Heart right ventricle (tissue), 16 donors: ENCODE results near the gene RIT1. TPM values are rescaled to one million over a fixed set of nuclear protein-coding genes. Genes with fewer than 3 reads are reported as not detected.

Experiments used
- ATAC-seq, 8 donors: fragments of 200-7000 bp; cut with Tn5 transposase; one replicate each; pipeline ENCODE4 v1.9.1; 2020; ENCODE audit warnings: mild to moderate bottlenecking in 8 of 8, moderate library complexity in 8 of 8, moderate number of reproducible peaks in 1 of 8
- DNase-seq, 2 donors: peaks; one replicate each; pipeline ENCODE4 v3.0.0-alpha.2; 2020
- H3K27ac ChIP-seq, 10 donors: fragments of 200-600 bp; sonication (generic) in 2 of 10; one replicate each; pipeline versions ENCODE4 v1.5.0 to v1.8.0; 2020 to 2022; ENCODE audit warnings: mild to moderate bottlenecking in 3 of 10
- H3K27me3 ChIP-seq, 7 donors: fragments of 200-600 bp; one replicate each; pipeline ENCODE4 v1.8.0; 2021 to 2022; ENCODE audit warnings: mild to moderate bottlenecking in 2 of 7
- H3K36me3 ChIP-seq, 9 donors: fragments of 200-600 bp; sonication (generic) in 1 of 9; one replicate each; pipeline versions ENCODE4 v1.5.0 to v1.8.0; 2020 to 2022; ENCODE audit warnings: mild to moderate bottlenecking in 2 of 9
- H3K4me1 ChIP-seq, 9 donors: fragments of 200-600 bp; sonication (generic) in 1 of 9; one replicate each; pipeline versions ENCODE4 v1.5.0 to v1.8.0; 2020 to 2022; ENCODE audit warnings: mild to moderate bottlenecking in 4 of 9
- H3K4me3 ChIP-seq, 10 donors: fragments of 200-600 bp; sonication (generic) in 2 of 10; one replicate each; pipeline versions ENCODE4 v1.5.0 to v1.8.0; 2020 to 2022; ENCODE audit warnings: mild to moderate bottlenecking in 7 of 10, moderate library complexity in 2 of 10
- H3K9me3 ChIP-seq, 11 donors: fragments of 200-600 bp in 10 of 11; sonication (generic) in 2 of 11; one replicate each; pipeline versions ENCODE4 v1.5.0 to v1.8.0; 2013 to 2022; ENCODE audit warnings: mild to moderate bottlenecking in 2 of 11, control low read depth in 1 of 11, moderate library complexity in 1 of 11
- WGBS, 2 donors: extraction: QIAGEN DNeasy Blood & Tissue Kit; methylation state at CpG; one replicate each; pipeline ENCODE4 v1.1.7; 2013; ENCODE audit warnings: inconsistent platforms in 1 of 2; 5-methylcytosine and 5-hydroxymethylcytosine counted together
- intact Hi-C, 10 donors: fragments of 100-400 bp; cut with DNase I; formaldehyde crosslinking; loops; one replicate each; pipeline versions ENCODE4 v1.11.1 to v1.14.2; 2022
- polyA plus RNA-seq, 2 donors: library from polyadenylated mRNA; stranded (reverse); fragments of 200-250 nt; gene quantifications; one replicate each; pipeline ENCODE4 v1.2.3, GENCODE V29; 2013
- total RNA-seq, 10 donors: library from RNA; stranded (reverse); fragmentation: NEBNext Ultra II Directional in 3 of 10; extraction: Animal tissue kit (Norgen Biotek cat#: 25700) in 3 of 10; gene quantifications; one replicate each; pipeline versions ENCODE4 v1.2.1 to v1.2.4, GENCODE V29; 2021 to 2023
- TF ChIP-seq, protein P1 (sequence below), 9 donors: fragments of 200-600 bp; sonication (generic) in 2 of 9; IDR thresholded peaks; one replicate each; pipeline versions ENCODE4 v1.5.0 to v1.8.0; 2021 to 2022; ENCODE audit warnings: antibody characterized with exemption in 9 of 9, mild to moderate bottlenecking in 5 of 9, moderate library complexity in 1 of 9
- donor health status: Arrhythmogenic right ventricular cardiomyopathy.
- donor health status: ischemic (EF 13 %, LVEDD 7.1; RV severe dilation, severe dysfunction).
- donor health status: healthy with polysubstance abuse.
- donor health status: DM: no; HTN: yes; CAD: no.
- donor health status: DM: no; HTN: no; CAD: no.
- donor health status: ischemic (EF 25% LVEDD 6.9; RV normal size, moderate dysfunction).
- donor health status: ischemic (EF 25% LVEDD 5.7; RV mildly dilated, moderate dysfunction).
- donor health status: healthy.
- donor health status: DM: yes; HTN: yes; CAD: no.
- donor health status: Ischemic cardiomyopathy.
- donor health status: ischemic (EF 35%, LVEDD 5.7; RV mildly dilated, moderate dysfunction).
- donor health status: nonischemic (EF 11% LVEDD 7.7; RV severe dilation, severe dysfunction).
- donor health status: DM: yes; HTN: yes; CAD: no.
- donor health status: PGD.
- donor health status: ischemic (EF 29% LVEDD 5.4; RV normal size, mild dysfunction).
- donor health status: nonischemic (EF 23%, LVEDD 6.1; RV moderate dilation, normal function).

The RIT1 gene
- total and polyA plus RNA-seq, 12 donors: 11.5 to 32.3 (median 20.7) TPM

DNA sequence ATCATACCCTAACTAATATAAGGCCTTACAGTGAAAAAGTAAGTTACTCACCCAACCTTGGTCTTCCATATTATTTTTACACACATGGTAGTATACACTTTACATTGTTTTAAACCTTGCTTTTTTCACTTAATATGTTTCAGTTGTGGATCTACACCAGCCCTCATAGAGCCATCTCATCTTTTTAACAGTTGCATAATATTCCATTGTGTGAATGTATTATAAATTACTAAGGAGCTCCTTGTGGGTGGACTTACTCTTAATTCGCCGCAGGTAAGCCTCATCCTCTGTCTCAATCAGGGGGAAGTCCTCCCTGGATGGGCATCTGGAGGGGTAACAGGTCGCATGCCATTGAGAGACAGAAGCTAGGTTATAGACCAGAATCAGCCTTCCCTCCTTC is 43.5 kb upstream of the RIT1 start:
- Histone ChIP-seq H3K4me1 (peaks cover 0 to 10% (median 0%) of the 10 kb centered on the region in 9 donors), H3K4me3 (no peak overlapping the region), H3K27me3 (no peaks in the 10 kb centered on the region), H3K9me3 (no peaks in the 10 kb centered on the region), H3K36me3 (peaks cover 26 to 100% (median 87%) of the 10 kb centered on the region in 9 donors), H3K27ac (no peak overlapping the region)
- TF ChIP-seq, protein P1, sequence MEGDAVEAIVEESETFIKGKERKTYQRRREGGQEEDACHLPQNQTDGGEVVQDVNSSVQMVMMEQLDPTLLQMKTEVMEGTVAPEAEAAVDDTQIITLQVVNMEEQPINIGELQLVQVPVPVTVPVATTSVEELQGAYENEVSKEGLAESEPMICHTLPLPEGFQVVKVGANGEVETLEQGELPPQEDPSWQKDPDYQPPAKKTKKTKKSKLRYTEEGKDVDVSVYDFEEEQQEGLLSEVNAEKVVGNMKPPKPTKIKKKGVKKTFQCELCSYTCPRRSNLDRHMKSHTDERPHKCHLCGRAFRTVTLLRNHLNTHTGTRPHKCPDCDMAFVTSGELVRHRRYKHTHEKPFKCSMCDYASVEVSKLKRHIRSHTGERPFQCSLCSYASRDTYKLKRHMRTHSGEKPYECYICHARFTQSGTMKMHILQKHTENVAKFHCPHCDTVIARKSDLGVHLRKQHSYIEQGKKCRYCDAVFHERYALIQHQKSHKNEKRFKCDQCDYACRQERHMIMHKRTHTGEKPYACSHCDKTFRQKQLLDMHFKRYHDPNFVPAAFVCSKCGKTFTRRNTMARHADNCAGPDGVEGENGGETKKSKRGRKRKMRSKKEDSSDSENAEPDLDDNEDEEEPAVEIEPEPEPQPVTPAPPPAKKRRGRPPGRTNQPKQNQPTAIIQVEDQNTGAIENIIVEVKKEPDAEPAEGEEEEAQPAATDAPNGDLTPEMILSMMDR (IDR thresholded peaks at IDR 0.05): no peak
- WGBS, 2 donors: 99% methylated on average over 3 of the region's 3 CpGs
- DNase-seq: no peak
- intact Hi-C loops: no loop called here
- no peak for ATAC-seq

DNA sequence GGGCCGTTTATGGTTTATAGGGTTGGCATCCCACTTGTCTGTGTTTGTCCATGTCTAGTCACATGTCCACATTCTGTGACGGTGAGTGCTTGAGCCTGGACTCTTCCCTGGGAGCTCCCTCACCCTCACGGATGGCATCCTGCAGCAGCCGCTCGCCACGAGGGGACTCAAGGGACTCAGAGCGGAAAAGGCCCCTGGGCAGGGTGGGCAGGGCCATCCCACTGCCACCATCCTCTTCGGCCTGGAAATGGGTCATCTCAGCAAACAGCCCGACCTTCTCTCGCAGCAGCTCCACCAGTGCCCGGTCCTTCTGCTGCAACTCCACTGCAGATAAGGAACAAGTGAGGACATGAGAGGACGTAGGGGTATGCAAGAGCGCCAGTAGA is 41.3 kb upstream of the RIT1 start:
- DNase-seq: no peak
- Histone ChIP-seq H3K27me3 (no peaks in the 10 kb centered on the region), H3K36me3 (peaks cover 26 to 100% (median 95%) of the 10 kb centered on the region in 9 donors), H3K4me1 (peaks cover 0 to 7% (median 0%) of the 10 kb centered on the region in 9 donors), H3K27ac (peak overlapping the region in 3 of 10 donors; percentile 14 to 44 (median 40)), H3K9me3 (no peaks in the 10 kb centered on the region), H3K4me3 (no peak overlapping the region)
- intact Hi-C loops: no loop called here
- TF ChIP-seq, protein P1 (IDR thresholded peaks at IDR 0.05): no peak
- 75 to 78% methylated on average over 13 of the region's 13 CpGs for WGBS, 2 donors
- ATAC-seq: peak in 1 of 8 donors; percentile 56

DNA sequence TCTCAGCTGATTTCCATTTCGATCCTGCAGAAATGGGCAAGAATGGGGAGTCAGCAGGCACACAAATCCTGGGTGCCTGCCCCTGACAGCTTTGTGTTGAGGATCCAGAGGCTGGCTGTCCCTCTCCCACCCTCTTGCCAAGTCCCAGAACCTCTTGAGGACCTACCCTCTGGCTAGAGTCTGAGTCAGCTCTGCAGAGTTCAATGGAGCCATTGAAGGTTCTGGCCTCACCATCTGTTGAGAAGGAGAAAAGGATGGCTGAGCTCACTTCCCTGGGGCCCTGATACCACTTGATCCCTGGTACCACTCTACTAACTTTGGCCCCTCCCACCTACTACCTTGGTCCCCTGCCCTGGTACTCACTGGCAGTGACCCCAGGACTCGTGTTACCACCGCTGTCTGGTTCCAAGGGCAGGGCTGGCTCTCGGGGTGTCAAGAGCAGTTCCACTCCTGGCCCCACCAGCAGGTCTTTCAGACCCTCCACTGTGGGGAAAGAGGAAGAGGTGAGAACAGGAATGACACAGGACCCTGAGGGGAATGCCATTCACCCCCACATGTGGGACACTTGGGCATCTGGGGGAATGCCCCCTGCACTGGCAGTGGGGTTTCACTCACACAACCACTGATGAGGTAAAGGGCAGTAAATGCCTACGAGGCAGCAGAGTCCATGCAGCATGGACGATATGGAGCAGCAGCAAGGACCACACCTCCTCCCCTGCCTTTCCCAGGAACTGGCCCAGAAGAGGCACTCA is 40.8 kb upstream of the RIT1 start:
- intact Hi-C loops: no loop called here
- no peaks in the 10 kb centered on the region for H3K27me3 ChIP-seq
- peaks cover 0 to 8% (median 0%) of the 10 kb centered on the region in 9 donors for H3K4me1 ChIP-seq
- DNase-seq: no peak
- no peaks in the 10 kb centered on the region for H3K9me3 ChIP-seq
- TF ChIP-seq, protein P1 (IDR thresholded peaks at IDR 0.05): no peak
- H3K4me3 ChIP-seq: no peak overlapping the region
- H3K36me3 ChIP-seq: peaks cover 26 to 100% (median 93%) of the 10 kb centered on the region in 9 donors
- ATAC-seq: peak in 1 of 8 donors; percentile 12
- WGBS, 2 donors: 75 to 83% methylated on average over 6 of the region's 6 CpGs
- H3K27ac ChIP-seq: peak overlapping the region in 4 of 10 donors; percentile 14 to 44 (median 30)

DNA sequence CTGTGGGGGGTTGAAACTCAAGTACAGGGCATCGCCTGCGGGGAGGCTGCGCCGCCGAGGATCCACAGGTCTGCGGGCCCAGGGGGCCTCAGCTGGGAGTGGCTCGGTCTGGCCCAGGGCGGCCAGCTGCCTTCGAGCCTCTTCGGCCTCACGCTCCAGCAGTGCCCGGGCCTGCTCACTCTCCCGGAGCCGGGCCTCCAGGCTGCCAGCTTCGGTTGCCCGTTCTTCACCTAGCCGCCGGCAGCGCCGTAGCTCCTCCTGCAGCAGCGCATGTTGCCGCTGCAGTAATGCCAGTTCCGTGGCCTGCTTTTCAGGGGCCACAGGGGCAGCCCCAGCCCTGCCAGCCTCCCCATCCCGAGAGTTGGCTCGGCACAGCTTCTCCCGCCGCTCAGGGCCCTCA is 39.7 kb upstream of the RIT1 start:
- ATAC-seq: peak in 2 of 8 donors; percentile 8 to 27
- Histone ChIP-seq H3K4me1 (peaks cover 0 to 19% (median 1%) of the 10 kb centered on the region in 9 donors), H3K36me3 (peaks cover 24 to 100% (median 82%) of the 10 kb centered on the region in 9 donors), H3K4me3 (no peak overlapping the region), H3K9me3 (no peaks in the 10 kb centered on the region), H3K27ac (no peak overlapping the region), H3K27me3 (no peaks in the 10 kb centered on the region)
- intact Hi-C loops: no loop called here
- TF ChIP-seq, protein P1 (IDR thresholded peaks at IDR 0.05): no peak
- DNase-seq: no peak
- 96% methylated on average over 27 of the region's 27 CpGs for WGBS, 2 donors
